Fibroblast of lung (primary cell): ENCODE results near the gene OGDH. TPM values are rescaled to one million over a fixed set of nuclear protein-coding genes. Genes with fewer than 3 reads are reported as not detected.

ENCODE experiments used
- DNase-seq, 2 donors: peaks; one replicate each; pipeline versions ENCODE4 v3.0.0 to v3.0.0-alpha.2; 2010; ENCODE audit warnings: low read depth in 2 of 2
- H2AFZ ChIP-seq: 2 replicates; pipeline ENCODE4 v1.5.1; 2012; ENCODE audit warnings: low read length, control low read depth, inconsistent platforms
- H3K27ac ChIP-seq: 2 replicates; pipeline ENCODE4 v1.5.1; 2011; ENCODE audit warnings: low read length, control low read depth; ENCODE audit not compliant: insufficient read depth
- H3K27me3 ChIP-seq: 2 replicates; pipeline ENCODE4 v1.5.1; 2011; ENCODE audit warnings: mild to moderate bottlenecking, low read length; ENCODE audit not compliant: control insufficient read depth, insufficient read depth
- H3K36me3 ChIP-seq: 2 replicates; pipeline ENCODE4 v1.5.1; 2011; ENCODE audit warnings: low read length; ENCODE audit not compliant: control insufficient read depth, insufficient read depth
- H3K4me1 ChIP-seq: 2 replicates; pipeline ENCODE4 v1.5.1; 2011; ENCODE audit warnings: low read length; ENCODE audit not compliant: control insufficient read depth, insufficient read depth; ENCODE audit errors: extremely low read depth
- H3K4me2 ChIP-seq: 2 replicates; pipeline ENCODE4 v1.5.1; 2011; ENCODE audit warnings: low read length, control low read depth; ENCODE audit not compliant: insufficient read depth; ENCODE audit errors: extremely low read depth
- H3K4me3 ChIP-seq, 4 experiments: fragments of 200-600 bp in 1 of 4; sonication (generic) in 1 of 4; replicated peaks in 1 of 4; 2 replicates each; pipeline ENCODE4 v1.5.1; 2011 to 2016; ENCODE audit warnings: low read length in 4 of 4, low read depth in 3 of 4, mild to moderate bottlenecking in 3 of 4, control low read depth in 2 of 4, inconsistent platforms in 1 of 4, mixed read lengths in 1 of 4; ENCODE audit not compliant: insufficient read depth in 1 of 4; ENCODE audit errors: control extremely low read depth in 1 of 4
- H3K79me2 ChIP-seq: 2 replicates; pipeline ENCODE4 v1.5.1; 2012; ENCODE audit warnings: mild to moderate bottlenecking, low read length, inconsistent platforms; ENCODE audit not compliant: control insufficient read depth, insufficient read depth
- H3K9ac ChIP-seq: 2 replicates; pipeline ENCODE4 v1.5.1; 2011; ENCODE audit warnings: mild to moderate bottlenecking, low read length, control low read depth; ENCODE audit not compliant: insufficient read depth
- H3K9me3 ChIP-seq: 2 replicates; pipeline ENCODE4 v1.5.1; 2012; ENCODE audit warnings: low read depth, low read length; ENCODE audit not compliant: control insufficient read depth, insufficient read depth
- H4K20me1 ChIP-seq: 2 replicates; pipeline ENCODE4 v1.5.1; 2011; ENCODE audit warnings: low read length; ENCODE audit not compliant: control insufficient read depth, insufficient read depth; ENCODE audit errors: extremely low read depth
- CTCF ChIP-seq, 2 donors: IDR thresholded peaks in 1 of 2; conservative IDR thresholded peaks in 1 of 2; 1 replicate in 1 of 2; 2 replicates in 1 of 2; pipeline ENCODE4 v1.5.1; 2011 to 2012; ENCODE audit warnings: low read length in 2 of 2, control low read depth in 1 of 2, inconsistent platforms in 1 of 2, low read depth in 1 of 2, mild to moderate bottlenecking in 1 of 2
- EZH2 ChIP-seq: IDR thresholded peaks from 2 replicates; pipeline ENCODE4 v1.5.1; 2012; ENCODE audit warnings: low read length, control low read depth, mild to moderate bottlenecking; ENCODE audit errors: missing control alignments
- polyA plus RNA-seq, 2 donors: library from polyadenylated mRNA; depleted of rRNA in 1 of 2; stranded (reverse) in 1 of 2; unstranded in 1 of 2; fragments of >200 nt; gene quantifications; 2 replicates each; pipeline ENCODE4 v1.2.1, GENCODE V29; 2011 to 2012; ENCODE audit warnings: missing spikeins in 1 of 2
- total RNA-seq: library from RNA; depleted of rRNA; stranded (reverse); fragments of >200 nt; gene quantifications from 2 replicates; pipeline ENCODE4 v1.2.1, GENCODE V29; 2014

Gene OGDH
- total and polyA plus RNA-seq, 2 donors (not counting 1 experiment from before 2014, with no cell fraction given): 60.8 to 69.2 TPM

- Histone ChIP-seq H3K9ac (peak overlapping the region; percentile 40), H4K20me1 (no peaks in the 10 kb centered on the region), H3K4me3 (no peak overlapping the region), H3K9me3 (no peaks in the 10 kb centered on the region), H3K36me3 (peaks cover 1% of the 10 kb centered on the region), H2AFZ (no peak overlapping the region), H3K27ac (peak overlapping the region; percentile 94), H3K4me1 (peaks cover 37% of the 10 kb centered on the region), H3K4me2 (peak overlapping the region; percentile 58), H3K27me3 (no peaks in the 10 kb centered on the region), H3K79me2 (peaks cover 5% of the 10 kb centered on the region)
- DNase-seq: peak; percentile 92 to 96
- TF ChIP-seq CTCF (conservative IDR thresholded peaks at IDR 0.05 in 1 of 2, IDR thresholded peaks at IDR 0.05 in 1 of 2; ENCODE audit: low read depth in 1 of 2, low read length in 2 of 2): no peak
- TF ChIP-seq EZH2: no peak
Observed at GRCh38 chr7:44637788-44638594, 31.6 kb downstream of the OGDH start.

- Histone ChIP-seq H3K4me1 (peaks cover 31% of the 10 kb centered on the region), H3K79me2 (peaks cover 5% of the 10 kb centered on the region), H3K27ac (peak overlapping the region; percentile 94), H3K36me3 (peaks cover 1% of the 10 kb centered on the region), H3K4me2 (peak overlapping the region; percentile 57), H3K9me3 (no peaks in the 10 kb centered on the region), H4K20me1 (no peaks in the 10 kb centered on the region), H3K9ac (peak overlapping the region; percentile 40), H2AFZ (no peak overlapping the region), H3K27me3 (no peaks in the 10 kb centered on the region), H3K4me3 (no peak overlapping the region)
- peak; percentile 71 to 75 for DNase-seq
- TF ChIP-seq CTCF (conservative IDR thresholded peaks at IDR 0.05 in 1 of 2, IDR thresholded peaks at IDR 0.05 in 1 of 2; ENCODE audit: low read depth in 1 of 2, low read length in 2 of 2): no peak
Observed at GRCh38 chr7:44638611-44639557, 32.5 kb downstream of the OGDH start.

- Histone ChIP-seq H3K4me3 (no peak overlapping the region), H3K4me2 (peak overlapping the region; percentile 73), H3K27me3 (no peaks in the 10 kb centered on the region), H2AFZ (no peak overlapping the region), H3K9me3 (no peaks in the 10 kb centered on the region), H4K20me1 (no peaks in the 10 kb centered on the region), H3K27ac (peak overlapping the region; percentile 94), H3K36me3 (peaks cover 1% of the 10 kb centered on the region), H3K9ac (no peak overlapping the region), H3K4me1 (peaks cover 26% of the 10 kb centered on the region), H3K79me2 (peaks cover 5% of the 10 kb centered on the region)
- no peak for TF ChIP-seq EZH2
- no peak for TF ChIP-seq CTCF (conservative IDR thresholded peaks at IDR 0.05 in 1 of 2, IDR thresholded peaks at IDR 0.05 in 1 of 2; ENCODE audit: low read depth in 1 of 2, low read length in 2 of 2)
- DNase-seq: peak; percentile 74 to 93
Observed at GRCh38 chr7:44639671-44640321, 33.4 kb downstream of the OGDH start.
